Lower leg skin (tissue), 4 donors: ENCODE data around the gene BLVRB. TPM values are rescaled to one million over a fixed set of nuclear protein-coding genes. Genes with fewer than 3 reads are reported as not detected.
"Not testable (repeated sequence)": the region's sequence is repeated elsewhere in the genome, so short reads cannot be mapped to it uniquely, and the experiment has no call there.

Source experiments
- DNase-seq, 2 donors: peaks; one replicate each; pipeline ENCODE4 v3.0.0-alpha.2; 2019; ENCODE audit warnings: low spot score in 2 of 2
- H3K4me3 ChIP-seq: fragments of 200-600 bp; sonication (generic); 2 replicates; pipeline ENCODE4 v1.5.1; 2017; ENCODE audit warnings: mild to moderate bottlenecking, low read depth; ENCODE audit not compliant: poor library complexity, severe bottlenecking
- CTCF ChIP-seq, 3 donors: fragments of 450-650 bp; IDR thresholded peaks; one replicate each; pipeline ENCODE4 v1.5.1; 2016; ENCODE audit warnings: antibody characterized with exemption in 3 of 3, mild to moderate bottlenecking in 3 of 3, moderate library complexity in 2 of 3
- POLR2A ChIP-seq, 2 donors: fragments of 450-650 bp; IDR thresholded peaks; one replicate each; pipeline ENCODE4 v1.6.1; 2016 to 2017; ENCODE audit warnings: antibody characterized with exemption in 2 of 2, mild to moderate bottlenecking in 1 of 2, moderate library complexity in 1 of 2
- WGBS, 2 donors: methylation state at CpG; one replicate each; pipeline ENCODE4 v1.1.5; 2018; 5-methylcytosine and 5-hydroxymethylcytosine counted together
- intact Hi-C: fragments of 100-400 bp; cut with DNase I; formaldehyde crosslinking; loops from one replicate; pipeline ENCODE4 v1.15.0; 2023; ENCODE audit warnings: low total_unique reads
- total RNA-seq, 4 donors: library from RNA; depleted of rRNA; stranded (reverse); fragments of >200 nt; gene quantifications; one replicate each; pipeline ENCODE4 v1.1.0, GENCODE V29; 2016

The BLVRB gene
- total RNA-seq, 4 donors from 2014 or later = 139 to 161 (median 154) TPM

GRCh38 chr19:40410030-40410389 lies 55.5 kb downstream of the BLVRB start:
- DNase-seq = no peak
- intact Hi-C loops = no loop called here
- H3K4me3 ChIP-seq = no peak overlapping the region
- TF ChIP-seq CTCF (IDR thresholded peaks at IDR 0.05) (no peak), POLR2A (IDR thresholded peaks at IDR 0.05) (no peak)
- 75 to 81% methylated on average over 9 of the region's 9 CpGs for WGBS, 2 donors

GRCh38 chr19:40408598-40408925 lies 57.0 kb downstream of the BLVRB start:
- intact Hi-C loops, DNase-seq, H3K4me3 ChIP-seq: not testable (repeated sequence)
- 90 to 92% methylated on average over 8 of the region's 8 CpGs for WGBS, 2 donors

- 54 to 55% methylated on average over 22 of the region's 22 CpGs for WGBS, 2 donors
- H3K4me3 ChIP-seq = no peak overlapping the region
- no peak for DNase-seq
- TF ChIP-seq POLR2A (IDR thresholded peaks at IDR 0.05) = no peak
- no peak for TF ChIP-seq CTCF (IDR thresholded peaks at IDR 0.05)
- intact Hi-C loops = no loop called here
Observed at GRCh38 chr19:40407714-40408597, 57.6 kb downstream of the BLVRB start.

GRCh38 chr19:40403262-40403984 lies 62.1 kb downstream of the BLVRB start:
- H3K4me3 ChIP-seq = peak overlapping the region; percentile 42
- peak; percentile 90 to 97 for DNase-seq
- 1% methylated on average over 41 of the region's 41 CpGs for WGBS, 2 donors
- intact Hi-C loops = no loop called here
- TF ChIP-seq CTCF (IDR thresholded peaks at IDR 0.05) (no peak), POLR2A (IDR thresholded peaks at IDR 0.05) (no peak)

- H3K4me3 ChIP-seq = no peak overlapping the region
- TF ChIP-seq POLR2A (IDR thresholded peaks at IDR 0.05) = no peak
- no peak for TF ChIP-seq CTCF (IDR thresholded peaks at IDR 0.05)
- no peak for DNase-seq
- 29 to 44% methylated on average over 3 of the region's 3 CpGs for WGBS, 2 donors
- intact Hi-C loops = no loop called here
Observed at GRCh38 chr19:40400559-40400958, 65.0 kb downstream of the BLVRB start.

GRCh38 chr19:40398417-40399131 lies 67.0 kb downstream of the BLVRB start:
- no peak overlapping the region for H3K4me3 ChIP-seq
- TF ChIP-seq POLR2A (IDR thresholded peaks at IDR 0.05) (no peak), CTCF (IDR thresholded peaks at IDR 0.05) (no peak)
- intact Hi-C loops = no loop called here
- DNase-seq = peak; percentile 80 to 91
- WGBS, 2 donors = 30 to 46% methylated on average over 38 to 41 of the region's 49 CpGs
